Measurements from ENCODE around the gene PLCXD1.
"Not testable (repeated sequence)": the region's sequence is repeated elsewhere in the genome, so short reads cannot be mapped to it uniquely, and the experiment has no call there.

The PLCXD1 gene

GRCh38 chrX:295136-295535 is 14.0 kb downstream of the PLCXD1 start:
- DNase-seq: no peak

DNA sequence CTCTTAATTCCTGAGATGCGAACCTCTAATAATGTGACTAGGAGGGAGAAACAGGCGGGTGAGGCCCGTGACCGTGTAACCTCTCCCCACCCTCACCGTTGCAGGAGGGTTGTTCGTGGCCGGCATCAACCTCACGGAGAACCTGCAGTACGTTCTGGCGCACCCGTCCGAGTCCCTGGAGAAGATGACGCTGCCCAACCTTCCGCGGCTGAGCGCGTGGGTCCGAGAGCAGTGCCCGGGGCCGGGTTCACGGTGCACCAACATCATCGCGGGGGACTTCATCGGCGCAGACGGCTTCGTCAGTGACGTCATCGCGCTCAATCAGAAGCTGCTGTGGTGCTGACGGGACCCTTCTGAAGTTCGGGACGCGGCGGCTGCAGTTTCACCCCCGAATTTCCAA is 17.8 kb downstream of the PLCXD1 start:
- no peak for DNase-seq

GRCh38 chrX:300334-300733 is 19.2 kb downstream of the PLCXD1 start:
- no peak for DNase-seq

DNA sequence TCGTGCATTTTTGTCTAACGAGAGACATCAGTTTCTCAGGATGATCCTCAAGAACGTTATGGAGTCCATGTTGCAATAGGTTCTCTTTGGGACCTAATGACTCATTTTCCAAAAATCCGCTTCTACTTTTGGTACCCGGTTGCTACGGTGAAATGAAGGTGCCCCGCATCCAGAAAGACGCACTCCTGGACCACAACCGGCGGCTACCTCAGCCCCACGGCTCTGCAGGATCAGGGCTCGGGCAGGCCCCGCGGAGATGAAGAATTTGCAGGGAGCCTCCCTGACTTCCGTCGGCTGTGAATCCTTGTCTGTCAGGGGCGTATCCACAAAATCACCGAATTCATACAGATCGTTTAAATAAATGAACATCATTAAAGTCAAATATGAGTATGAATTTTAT is 21.8 kb downstream of the PLCXD1 start:
- DNase-seq: no peak

GRCh38 chrX:305781-306613 is 24.8 kb downstream of the PLCXD1 start:
- not testable (repeated sequence) for DNase-seq

GRCh38 chrX:306614-307251 is 25.6 kb downstream of the PLCXD1 start:
- DNase-seq: not testable (repeated sequence)

- no peak for DNase-seq
Measured at GRCh38 chrX:307261-308111, 26.3 kb downstream of the PLCXD1 start.

GRCh38 chrX:308821-309520 is 27.8 kb downstream of the PLCXD1 start:
- no peak for DNase-seq

- DNase-seq: no peak
Measured at GRCh38 chrX:310621-311155, 29.5 kb downstream of the PLCXD1 start.

DNA sequence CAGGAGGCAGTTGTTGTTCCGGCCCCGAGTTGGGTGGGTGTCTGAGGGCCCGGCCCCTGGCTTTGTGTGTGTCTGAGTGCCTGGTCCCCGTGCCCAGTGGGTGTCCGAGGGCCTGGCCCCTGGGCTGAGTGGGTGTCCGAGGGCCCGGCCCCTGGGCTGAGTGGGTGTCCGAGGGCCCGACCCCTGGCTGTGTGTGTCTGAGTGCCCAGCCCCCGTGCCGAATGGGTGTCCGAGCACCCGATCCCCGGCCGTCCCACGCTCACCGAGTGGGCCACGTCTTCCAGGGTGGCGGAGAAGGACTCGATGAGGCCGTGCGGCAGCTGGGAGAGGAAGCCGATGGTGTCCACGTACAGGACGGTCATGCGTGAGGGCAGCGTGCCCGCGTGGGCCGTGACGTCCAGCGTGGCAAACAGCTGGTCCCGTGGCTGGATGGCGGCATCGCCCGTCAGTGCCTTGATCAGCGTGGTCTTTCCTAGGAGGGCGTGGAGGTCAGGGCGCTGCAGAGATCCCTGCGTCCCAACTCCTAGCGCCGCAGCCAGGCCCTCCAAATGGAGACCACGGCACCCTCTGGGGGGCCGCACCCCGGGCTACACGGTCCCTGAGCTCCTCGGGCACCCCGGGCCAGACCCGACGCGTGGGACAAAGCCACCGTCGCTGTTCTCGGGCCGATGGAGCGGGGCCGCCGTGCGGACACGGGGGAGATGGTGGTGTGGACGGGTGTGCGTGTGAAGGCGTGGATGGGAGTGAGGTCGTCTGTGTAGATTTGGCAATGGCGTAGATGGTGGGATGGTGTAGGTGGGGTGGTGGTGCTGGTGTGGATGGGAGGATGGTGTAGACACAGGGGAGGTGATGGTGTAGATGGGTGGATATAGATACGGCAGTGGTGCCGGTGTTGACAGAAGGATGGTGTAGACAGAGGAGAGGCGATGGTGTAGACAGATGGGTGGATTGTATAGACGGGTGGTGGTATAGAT is 30.3 kb downstream of the PLCXD1 start:
- DNase-seq: no peak

GRCh38 chrX:312621-313331 is 31.6 kb downstream of the PLCXD1 start:
- DNase-seq: no peak

GRCh38 chrX:313546-313945 is 32.4 kb downstream of the PLCXD1 start:
- no peak for DNase-seq

- DNase-seq: no peak
Measured at GRCh38 chrX:314049-314448, 32.9 kb downstream of the PLCXD1 start.

DNA sequence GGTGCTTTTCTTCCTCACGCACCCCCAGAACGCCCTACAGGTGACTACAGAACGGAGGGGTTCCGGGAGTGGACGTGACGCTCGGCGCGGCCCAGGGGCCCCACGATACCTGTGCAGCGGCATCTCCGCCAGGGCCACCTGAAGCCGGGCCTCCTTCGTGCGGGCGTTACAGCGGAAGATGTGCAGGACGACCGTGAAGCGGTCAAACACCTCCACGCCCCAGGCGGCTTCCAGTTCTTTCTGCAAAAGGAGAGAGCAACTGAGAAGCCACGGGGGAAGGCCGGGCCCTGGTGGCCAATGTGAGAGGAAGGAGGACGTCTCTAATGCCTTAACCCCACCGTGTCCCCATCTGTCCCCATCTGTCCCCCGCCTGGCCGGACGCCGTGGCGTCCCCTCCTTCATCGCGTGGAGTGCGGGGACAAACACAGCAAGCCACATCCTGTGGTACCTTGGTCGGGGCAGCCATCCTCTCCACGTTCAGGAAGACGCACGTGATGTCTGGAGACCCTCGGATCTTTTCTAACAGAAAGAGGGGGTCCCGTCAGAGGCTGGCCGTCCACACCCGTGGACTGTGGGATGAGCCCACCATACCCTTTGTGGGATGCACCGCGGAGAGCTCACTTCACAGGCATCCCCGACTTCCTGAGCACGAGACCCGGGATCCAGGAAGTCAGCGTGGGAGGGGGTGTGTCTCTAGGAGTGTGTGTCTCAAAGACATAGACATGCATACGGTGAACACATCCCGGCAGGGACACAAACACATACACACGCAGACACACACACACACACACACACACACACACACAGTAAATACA is 33.8 kb downstream of the PLCXD1 start:
- no peak for DNase-seq

GRCh38 chrX:316351-317325 is 35.5 kb downstream of the PLCXD1 start:
- DNase-seq: no peak

GRCh38 chrX:317424-318067 is 36.4 kb downstream of the PLCXD1 start:
- DNase-seq: no peak

DNA sequence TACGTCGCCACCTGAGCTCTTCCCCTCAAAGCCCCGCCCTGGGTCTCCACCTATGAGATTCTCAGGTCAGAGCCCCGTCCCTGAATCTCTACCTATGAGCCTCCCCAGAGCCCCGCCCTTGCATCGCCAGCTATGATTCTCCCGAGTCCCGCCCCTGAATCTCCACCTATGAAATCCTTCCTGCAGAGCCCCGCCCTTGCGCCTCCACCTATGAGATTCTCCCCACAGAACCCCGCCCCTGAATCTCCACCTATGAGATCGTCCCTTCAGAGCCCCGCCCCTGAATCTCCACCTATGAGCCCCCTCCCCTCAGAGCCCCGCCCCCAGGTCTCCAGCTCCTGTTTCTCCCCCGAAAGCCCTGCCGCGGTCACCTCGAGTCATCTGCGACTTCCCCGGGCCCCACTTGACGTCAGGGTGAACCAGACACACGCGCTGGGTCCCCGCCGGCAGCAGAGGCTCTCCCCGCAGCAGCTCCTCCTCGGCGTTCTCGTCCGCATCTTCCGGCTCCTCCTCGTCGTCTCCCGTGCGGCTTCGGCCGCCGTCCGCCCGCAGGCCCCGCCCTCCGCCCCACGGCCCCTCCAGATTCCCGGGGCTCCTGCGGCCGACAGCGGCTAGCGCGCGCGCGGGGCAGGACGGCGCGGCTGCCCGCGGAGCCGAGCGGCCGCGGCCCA is 37.0 kb downstream of the PLCXD1 start:
- peak; percentile 98 for DNase-seq

All from activated naive CD4-positive, alpha-beta T cell treated with Interleukin-2 at 50 U/mL for 16 hours (primary cell).